ENCODE data around the gene RENBP. TPM values are rescaled to one million over a fixed set of nuclear protein-coding genes. Genes with fewer than 3 reads are reported as not detected.

Gene RENBP
- polyA plus RNA-seq, 1 of the 3 experiments (the other 2 are of a cell fraction) = 0.90 TPM

DNA sequence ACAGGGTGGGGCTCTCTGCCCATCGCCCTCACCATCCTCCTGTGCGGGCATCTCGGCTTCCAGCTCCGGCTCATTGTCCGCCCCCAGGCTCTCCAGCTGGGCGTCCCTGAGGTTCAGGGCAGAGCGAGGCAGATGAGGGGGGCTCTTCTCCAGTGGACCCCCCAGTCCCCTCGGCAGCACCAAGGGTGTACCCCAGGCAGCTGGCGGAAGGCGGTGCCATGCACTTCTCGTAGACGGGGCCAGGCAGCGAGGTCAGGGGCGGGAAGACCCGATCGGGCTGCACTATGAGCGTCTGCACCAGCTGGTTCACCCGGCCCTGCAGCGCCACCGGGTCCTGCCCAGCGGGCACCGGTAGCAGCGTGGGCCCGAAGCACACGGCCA is 34.5 kb downstream of the RENBP start:
- Histone ChIP-seq H3F3A (replicated peaks; ENCODE audit: insufficient read depth) (no peaks in the 10 kb centered on the region), H3K9me2 (no peaks in the 10 kb centered on the region), H2AFZ (ENCODE audit: low read depth) (no peak overlapping the region), H3K9me3 (no peaks in the 10 kb centered on the region), H3K4me3 (ENCODE audit: low read depth in 2 of 2, low read length in 1 of 2) (no peak overlapping the region), H3K4me1 (ENCODE audit: control insufficient read depth in 1 of 2, insufficient read depth in 2 of 2, low read depth in 1 of 2, low read length in 1 of 2) (peaks cover 0 to 3% of the 10 kb centered on the region in 2 experiments; a peak in 1 of 4 replicates), H3K36me3 (replicated peaks in 1 of 2; ENCODE audit: control insufficient read depth in 1 of 2, insufficient read depth in 2 of 2, low read length in 1 of 2) (no peaks in the 10 kb centered on the region), H3K27me3 (ENCODE audit: insufficient read depth) (peaks cover 76% of the 10 kb centered on the region), H4K20me1 (ENCODE audit: insufficient read depth) (no peaks in the 10 kb centered on the region; the same call in 1 of the 2 replicates), H3K4me2 (no peak overlapping the region), H3K27ac (ENCODE audit: low read depth in 2 of 2, low read length in 1 of 2) (no peak overlapping the region), H3K9ac (no peak overlapping the region), H3K79me2 (ENCODE audit: insufficient read depth) (no peaks in the 10 kb centered on the region)
- TF ChIP-seq EP300 (IDR thresholded peaks at IDR 0.05; ENCODE audit: borderline replicate concordance in 1 of 2, low read depth in 1 of 2, low read length in 1 of 2) (no peak), POLR2AphosphoS5 (IDR thresholded peaks at IDR 0.05; ENCODE audit: low read depth, low read length) (no peak)
- TF ChIP-seq, protein P1, sequence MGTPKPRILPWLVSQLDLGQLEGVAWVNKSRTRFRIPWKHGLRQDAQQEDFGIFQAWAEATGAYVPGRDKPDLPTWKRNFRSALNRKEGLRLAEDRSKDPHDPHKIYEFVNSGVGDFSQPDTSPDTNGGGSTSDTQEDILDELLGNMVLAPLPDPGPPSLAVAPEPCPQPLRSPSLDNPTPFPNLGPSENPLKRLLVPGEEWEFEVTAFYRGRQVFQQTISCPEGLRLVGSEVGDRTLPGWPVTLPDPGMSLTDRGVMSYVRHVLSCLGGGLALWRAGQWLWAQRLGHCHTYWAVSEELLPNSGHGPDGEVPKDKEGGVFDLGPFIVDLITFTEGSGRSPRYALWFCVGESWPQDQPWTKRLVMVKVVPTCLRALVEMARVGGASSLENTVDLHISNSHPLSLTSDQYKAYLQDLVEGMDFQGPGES (IDR thresholded peaks at IDR 0.05; ENCODE audit: low read depth, low read length) = no peak
- ChIA-PET POLR2A (interaction anchor here (0.7 to 2.0 kb wide), 4 partner anchors 9 to 61 kb away, joined by 3 to 9 read pairs (median 4); partner anchors contain the start of genes ARHGAP4 and HCFC1), CTCF (interaction anchor here (9.3 kb wide), 1 partner anchor 13 kb away, joined by 130 read pairs; the partner anchor contains the start of gene ARHGAP4)
- no peak for DNase-seq
- WGBS (ENCODE audit: low lambda C conversion rate) = 39% methylated on average over 11 of the region's 25 CpGs

DNA sequence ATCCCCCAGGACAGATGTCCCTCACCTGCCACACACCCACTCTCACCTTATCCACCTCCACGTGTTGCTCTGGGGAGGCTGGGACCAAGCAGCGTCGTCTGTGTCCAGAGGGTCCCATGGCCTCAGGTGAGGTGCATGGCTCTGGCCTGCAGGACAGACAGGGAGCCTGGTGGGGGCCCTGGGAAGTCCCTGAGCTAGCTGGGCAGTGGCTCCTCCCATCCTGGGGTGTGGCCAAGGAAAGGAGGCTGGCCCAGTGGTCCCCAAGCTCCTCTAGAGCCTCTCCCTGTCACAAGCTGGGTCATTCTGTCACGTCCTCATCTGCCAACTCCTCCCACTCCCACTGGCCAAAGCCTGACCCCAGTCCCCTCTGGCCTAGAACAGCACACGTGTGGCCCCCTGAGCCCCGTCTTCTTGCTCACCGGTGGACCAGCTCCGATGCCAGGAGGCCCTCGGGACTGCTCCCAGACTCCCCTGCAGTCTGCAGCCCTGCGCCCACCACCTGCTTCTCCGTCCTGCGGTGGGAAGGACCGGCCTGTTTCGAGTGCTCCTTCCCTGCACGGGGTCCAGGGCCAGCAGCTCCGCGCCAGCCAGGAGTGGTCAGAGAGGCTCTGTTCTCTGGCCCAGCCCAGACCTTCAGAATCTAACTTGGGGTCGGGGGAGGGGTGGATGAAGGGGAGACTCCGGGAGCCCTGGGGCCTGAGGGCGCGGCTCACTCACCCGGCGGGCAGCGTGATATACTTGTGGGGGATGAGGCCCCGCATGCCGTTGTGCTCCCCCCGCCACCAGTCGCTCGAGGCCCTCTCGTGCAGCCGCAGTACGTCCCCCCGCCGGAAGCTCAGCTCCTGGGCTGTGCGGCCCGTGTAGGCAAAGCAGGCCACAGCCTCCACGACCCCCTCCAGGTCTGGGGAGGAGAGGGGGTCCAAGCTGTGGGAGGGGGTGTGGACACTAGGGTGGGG is 35.1 kb downstream of the RENBP start:
- CTCF ChIA-PET = interaction anchor here (1.0 to 9.3 kb wide), 2 partner anchors 14 to 25 kb away, joined by 3 to 130 read pairs; partner anchors contain the start of gene ARHGAP4
- H3K9me2 ChIP-seq = no peaks in the 10 kb centered on the region
- TF ChIP-seq, protein P2, sequence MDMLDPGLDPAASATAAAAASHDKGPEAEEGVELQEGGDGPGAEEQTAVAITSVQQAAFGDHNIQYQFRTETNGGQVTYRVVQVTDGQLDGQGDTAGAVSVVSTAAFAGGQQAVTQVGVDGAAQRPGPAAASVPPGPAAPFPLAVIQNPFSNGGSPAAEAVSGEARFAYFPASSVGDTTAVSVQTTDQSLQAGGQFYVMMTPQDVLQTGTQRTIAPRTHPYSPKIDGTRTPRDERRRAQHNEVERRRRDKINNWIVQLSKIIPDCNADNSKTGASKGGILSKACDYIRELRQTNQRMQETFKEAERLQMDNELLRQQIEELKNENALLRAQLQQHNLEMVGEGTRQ (IDR thresholded peaks at IDR 0.05; ENCODE audit: borderline replicate concordance, low read depth, low read length) = no peak
- TF ChIP-seq FOSL2 (IDR thresholded peaks at IDR 0.05; ENCODE audit: borderline replicate concordance, low read depth) (no peak), NFIC (IDR thresholded peaks at IDR 0.05; ENCODE audit: borderline replicate concordance) (no peak)
- no peaks in the 10 kb centered on the region for H3F3A ChIP-seq (replicated peaks; ENCODE audit: insufficient read depth)
- H3K9ac ChIP-seq = no peak overlapping the region
- peaks cover 69% of the 10 kb centered on the region for H3K27me3 ChIP-seq (ENCODE audit: insufficient read depth)
- POLR2A ChIA-PET = interaction anchor here (0.7 to 2.0 kb wide), 5 partner anchors 9 to 62 kb away, joined by 3 to 9 read pairs (median 3); partner anchors contain the start of gene HCFC1
- no peak overlapping the region for H3K27ac ChIP-seq (ENCODE audit: low read depth in 2 of 2, low read length in 1 of 2)
- H3K4me1 ChIP-seq (ENCODE audit: control insufficient read depth in 1 of 2, insufficient read depth in 2 of 2, low read depth in 1 of 2, low read length in 1 of 2) = peaks cover 0 to 6% of the 10 kb centered on the region in 2 experiments; a peak in 1 of 4 replicates
- H3K4me3 ChIP-seq (ENCODE audit: low read depth in 2 of 2, low read length in 1 of 2) = no peak overlapping the region
- no peaks in the 10 kb centered on the region for H3K79me2 ChIP-seq (ENCODE audit: insufficient read depth)
- no peaks in the 10 kb centered on the region for H3K9me3 ChIP-seq
- no peak overlapping the region for H3K4me2 ChIP-seq
- no peak overlapping the region for H2AFZ ChIP-seq (ENCODE audit: low read depth)
- 59% methylated on average over 21 of the region's 37 CpGs for WGBS (ENCODE audit: low lambda C conversion rate)
- peak; percentile 71 for DNase-seq
- no peaks in the 10 kb centered on the region; the same call in 1 of the 2 replicates for H4K20me1 ChIP-seq (ENCODE audit: insufficient read depth)
- no peaks in the 10 kb centered on the region for H3K36me3 ChIP-seq (replicated peaks in 1 of 2; ENCODE audit: control insufficient read depth in 1 of 2, insufficient read depth in 2 of 2, low read length in 1 of 2)

All from SK-N-SH (cell line).